RPMI8226 (cell line): ENCODE data around the gene KRT5.

Experiments used
- DNase-seq: peaks from one replicate; pipeline ENCODE4 v3.0.0-alpha.2; 2015

The KRT5 gene

GRCh38 chr12:52535574-52535973 is 15.4 kb upstream of the KRT5 start:
- no peak for DNase-seq

GRCh38 chr12:52534482-52534881 is 14.3 kb upstream of the KRT5 start:
- DNase-seq, result no peak

DNA sequence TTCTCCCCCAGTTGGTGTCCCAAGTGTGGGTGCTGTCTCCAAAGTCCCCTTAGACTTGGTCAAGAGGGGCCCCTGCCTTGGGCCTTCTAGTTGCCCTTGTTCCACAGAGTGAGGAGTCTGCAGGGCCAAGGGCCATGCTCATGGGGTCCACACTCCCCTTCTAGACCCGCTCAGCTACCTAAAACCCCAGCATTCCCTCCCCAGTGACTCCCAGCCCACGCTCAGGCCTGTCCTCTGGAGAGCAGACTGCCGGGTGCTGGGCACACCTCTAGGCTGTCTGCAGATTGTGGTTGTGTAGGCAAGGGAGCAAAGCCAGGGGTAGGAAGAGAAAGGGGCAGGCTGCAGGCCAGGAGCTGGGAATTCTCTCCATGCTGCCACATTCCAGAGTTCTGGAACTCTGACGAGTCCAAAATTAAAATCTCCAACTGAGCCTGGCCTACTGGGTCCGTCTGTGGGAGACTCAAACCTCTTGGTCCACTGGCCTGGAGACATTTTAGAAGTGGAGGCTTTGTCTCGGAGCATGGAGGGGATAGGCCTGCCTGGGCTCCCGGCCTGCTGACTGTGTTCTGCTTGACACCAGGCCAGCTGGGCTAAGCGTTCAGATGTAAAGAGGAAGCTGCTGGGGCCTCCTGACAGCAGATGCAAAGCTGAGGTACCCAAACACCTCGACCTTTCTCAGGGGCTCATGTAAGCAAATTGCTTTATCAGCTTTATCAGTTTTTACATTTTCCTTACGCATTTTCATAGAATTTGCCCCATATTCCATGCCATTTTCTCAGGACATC is 13.7 kb upstream of the KRT5 start:
- no peak for DNase-seq

- DNase-seq, result no peak
Measured at GRCh38 chr12:52532636-52533035, 12.4 kb upstream of the KRT5 start.

- DNase-seq, result no peak
Measured at GRCh38 chr12:52531566-52532300, 11.5 kb upstream of the KRT5 start.

GRCh38 chr12:52530905-52531304 is 10.7 kb upstream of the KRT5 start:
- DNase-seq, result no peak

DNA sequence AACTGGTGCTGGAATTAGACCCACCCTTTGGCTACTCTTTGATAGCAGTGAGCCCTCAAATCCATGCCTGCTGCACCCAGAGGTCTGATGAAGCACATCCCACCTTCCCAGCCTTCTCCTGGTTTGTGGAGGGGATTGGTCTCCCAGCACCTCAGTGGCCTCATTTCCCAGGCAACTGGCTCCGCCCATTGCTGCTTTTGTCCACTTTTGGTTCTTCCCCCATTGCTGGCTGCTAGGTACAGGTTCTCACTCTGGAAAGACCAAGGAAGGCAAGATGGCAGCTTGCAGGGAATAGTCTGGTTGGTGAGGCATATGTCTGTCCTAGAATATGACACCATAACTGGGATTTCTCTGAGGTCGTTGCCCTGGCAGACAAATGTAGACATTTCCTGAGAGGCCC is 10.2 kb upstream of the KRT5 start:
- no peak for DNase-seq

GRCh38 chr12:52529846-52530245 is 9.7 kb upstream of the KRT5 start:
- DNase-seq, result no peak

GRCh38 chr12:52529417-52529816 is 9.2 kb upstream of the KRT5 start:
- no peak for DNase-seq

DNA sequence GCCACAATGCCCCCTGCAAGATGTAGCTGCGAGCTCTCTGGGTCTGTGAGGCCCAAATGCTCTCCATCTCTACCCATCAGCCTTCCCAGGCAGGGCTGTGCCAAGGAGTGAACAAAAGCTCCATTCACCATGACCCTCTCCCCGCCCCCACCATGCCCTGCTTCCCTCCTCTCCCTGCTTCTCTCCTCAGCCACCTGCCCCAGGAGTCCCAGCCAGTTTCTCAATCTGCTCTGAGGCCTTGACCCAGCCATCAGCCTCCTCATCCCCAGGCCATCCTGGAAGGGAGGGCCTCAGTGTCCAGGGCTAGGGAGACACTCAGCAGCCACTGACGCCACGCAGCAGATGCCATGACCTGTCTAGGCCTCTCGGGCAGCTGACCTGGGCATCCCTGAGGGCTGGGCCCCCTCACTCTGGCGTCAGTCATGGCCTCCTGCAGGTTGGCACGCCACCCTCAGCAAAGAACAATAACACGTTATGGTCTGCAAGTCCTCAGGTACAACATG is 8.5 kb upstream of the KRT5 start:
- DNase-seq, result no peak

- DNase-seq, result no peak
Measured at GRCh38 chr12:52527121-52527800, 7.1 kb upstream of the KRT5 start.

- no peak for DNase-seq
Measured at GRCh38 chr12:52526511-52526951, 6.3 kb upstream of the KRT5 start.

- DNase-seq, result no peak
Measured at GRCh38 chr12:52525661-52526499, 5.7 kb upstream of the KRT5 start.

GRCh38 chr12:52524898-52525591 is 4.9 kb upstream of the KRT5 start:
- DNase-seq, result no peak

- DNase-seq, result no peak
Measured at GRCh38 chr12:52524241-52524897, 4.2 kb upstream of the KRT5 start.

- DNase-seq, result no peak
Measured at GRCh38 chr12:52523824-52524223, 3.6 kb upstream of the KRT5 start.

GRCh38 chr12:52522346-52523011 is 2.3 kb upstream of the KRT5 start:
- DNase-seq, result no peak

GRCh38 chr12:52521568-52522266 is 1.5 kb upstream of the KRT5 start:
- DNase-seq, result no peak

GRCh38 chr12:52521175-52521567 is 977 bp upstream of the KRT5 start:
- DNase-seq, result no peak

DNA sequence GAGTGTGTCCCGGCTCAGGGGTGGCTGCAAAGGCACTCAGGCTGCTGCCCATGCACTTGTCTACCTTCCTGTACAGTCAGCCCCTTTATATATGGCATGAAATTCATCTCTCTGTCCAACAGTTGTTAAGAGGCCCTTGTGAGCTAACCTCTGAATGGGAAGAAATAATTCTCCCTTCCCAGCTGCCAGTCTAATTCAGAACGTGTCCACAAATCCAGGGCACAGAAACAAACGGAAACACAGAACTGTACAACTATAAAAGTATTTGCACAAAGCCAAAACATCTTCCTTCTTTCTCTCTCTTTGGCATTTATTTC is 849 bp downstream of the KRT5 start:
- no peak for DNase-seq
